Measurements from ENCODE around the gene EXOC6.
"Not testable (repeated sequence)": the region's sequence is repeated elsewhere in the genome, so short reads cannot be mapped to it uniquely, and the experiment has no call there.

Gene EXOC6

DNA sequence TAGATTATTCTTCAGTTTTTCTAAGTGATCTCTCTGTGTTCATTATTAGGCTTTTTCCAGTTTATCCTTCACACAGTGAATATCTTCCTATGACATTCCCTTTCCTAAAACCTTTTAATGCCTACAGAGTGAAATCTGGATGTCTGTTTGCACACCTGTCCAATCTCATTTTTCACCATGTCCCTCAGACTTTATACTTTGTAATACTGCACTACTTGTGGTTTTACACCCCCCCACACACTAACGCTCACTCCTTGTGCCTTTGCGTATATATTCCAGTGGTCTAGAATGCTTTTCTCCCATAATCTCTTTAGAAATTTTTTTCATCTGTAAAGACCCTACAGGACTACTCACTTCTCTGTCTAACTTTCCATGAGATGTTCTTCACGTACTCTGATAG lies 98.2 kb downstream of the EXOC6 start:
- DNase-seq: no peak

DNA sequence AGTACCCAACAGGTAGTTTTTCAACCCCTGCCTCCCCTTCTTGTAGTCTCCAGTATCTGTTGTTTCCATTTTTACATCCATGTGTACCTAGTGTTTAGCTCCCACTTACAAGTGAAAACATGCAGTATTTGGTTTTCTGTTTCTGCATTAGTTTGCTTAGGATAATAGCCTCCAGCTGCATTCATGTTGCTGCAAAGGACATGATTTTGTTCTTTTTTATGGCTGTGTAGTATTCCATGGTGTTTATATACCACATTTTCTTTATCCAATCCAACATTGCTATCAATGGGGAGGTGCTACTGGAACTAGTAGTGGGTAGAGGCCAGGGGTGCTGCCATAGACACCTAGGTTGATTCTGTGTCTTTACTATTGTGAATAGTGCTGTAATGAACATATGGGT lies 104.3 kb downstream of the EXOC6 start:
- not testable (repeated sequence) for DNase-seq

DNA sequence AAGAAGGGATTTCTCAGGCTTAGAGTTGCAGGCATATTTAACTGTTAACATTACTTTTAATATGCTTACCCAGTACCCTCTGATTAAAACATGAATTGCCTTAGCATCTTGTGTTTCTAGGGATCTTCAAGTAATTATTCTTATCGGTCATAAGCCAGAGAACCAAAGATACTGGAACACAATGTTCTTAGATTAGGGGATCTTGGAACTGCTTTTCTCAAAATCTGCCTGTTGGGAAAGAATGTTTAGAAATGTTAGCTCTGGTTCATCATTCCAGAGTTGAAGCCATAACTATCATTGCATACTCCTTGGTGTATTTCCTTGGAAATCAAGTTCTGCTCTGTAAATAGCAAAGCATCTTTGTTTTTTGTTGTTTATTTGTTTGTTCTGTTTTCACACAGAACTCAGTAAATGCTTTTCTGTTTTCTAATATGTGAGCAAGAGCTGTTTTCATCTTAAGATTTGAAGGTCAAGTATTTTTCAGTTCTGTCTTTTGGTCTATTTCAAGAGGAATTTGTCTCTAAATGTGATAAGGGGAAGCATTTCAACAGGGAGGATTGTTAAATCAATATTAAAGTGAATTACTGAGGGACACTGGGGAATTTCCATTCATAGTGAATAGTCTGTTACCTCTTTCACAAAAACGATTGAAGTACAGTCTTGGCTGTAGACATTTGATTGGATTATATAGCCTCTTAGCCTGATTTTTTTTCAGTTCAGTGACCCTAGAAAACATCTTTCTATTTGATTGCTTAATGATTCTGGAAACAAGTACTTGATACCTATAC lies 109.1 kb downstream of the EXOC6 start:
- no peak for DNase-seq

DNA sequence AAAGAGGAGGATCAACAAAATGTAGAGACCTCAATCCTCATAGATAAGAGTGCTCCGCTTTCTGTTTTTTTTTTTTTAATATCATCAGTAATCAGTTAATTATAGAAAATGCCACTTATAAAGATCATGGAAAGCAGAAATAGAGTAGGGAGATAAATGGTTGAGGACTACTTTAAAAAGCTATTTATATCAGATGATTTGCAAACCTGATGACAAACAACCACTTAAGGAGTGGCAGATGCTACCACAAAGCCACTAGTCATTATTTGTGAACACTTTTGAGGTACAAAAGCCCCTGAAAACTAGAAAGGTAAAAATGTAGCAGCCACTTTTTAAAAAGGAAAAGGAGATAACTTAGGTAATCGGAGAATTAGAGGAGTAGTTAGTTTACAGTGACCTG lies 113.3 kb downstream of the EXOC6 start:
- no peak for DNase-seq

DNA sequence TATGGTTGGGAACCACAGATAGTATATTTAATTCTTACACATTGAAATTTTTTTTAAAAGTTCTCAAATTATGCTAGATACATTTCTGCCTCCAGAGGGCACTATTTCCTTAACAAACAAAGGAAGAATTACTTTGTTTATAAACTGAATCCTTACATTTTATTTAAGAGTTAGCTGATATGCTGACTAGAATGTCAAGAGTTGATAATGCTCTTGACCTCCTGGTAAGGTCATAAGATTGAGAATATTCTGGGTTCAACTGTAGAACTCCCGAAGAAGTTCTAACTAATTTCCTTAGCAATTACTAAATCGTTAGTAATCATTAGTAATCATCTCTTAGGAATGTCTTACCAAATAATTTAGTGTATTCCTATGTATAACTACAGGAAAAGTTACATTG lies 117.0 kb downstream of the EXOC6 start:
- DNase-seq: peak; percentile 47

DNA sequence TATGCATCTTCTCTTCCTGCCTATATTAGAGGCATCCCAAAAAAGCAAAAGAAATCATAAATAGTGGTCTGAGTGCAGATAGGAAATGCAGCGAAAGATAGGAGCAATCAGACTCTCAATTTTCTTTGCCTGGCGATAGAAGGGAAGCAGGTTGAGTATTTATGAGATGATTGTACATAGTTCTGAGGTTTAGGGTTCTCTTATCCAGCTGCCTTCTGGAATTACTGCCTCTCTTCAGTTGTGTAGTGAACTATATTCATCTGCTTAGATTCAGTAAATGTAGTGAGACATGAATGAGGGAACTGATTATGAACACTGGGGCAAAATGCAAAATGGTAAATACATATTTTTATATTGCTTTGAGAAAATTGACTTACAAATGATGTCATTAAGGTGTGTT lies 119.3 kb downstream of the EXOC6 start:
- no peak for DNase-seq

DNA sequence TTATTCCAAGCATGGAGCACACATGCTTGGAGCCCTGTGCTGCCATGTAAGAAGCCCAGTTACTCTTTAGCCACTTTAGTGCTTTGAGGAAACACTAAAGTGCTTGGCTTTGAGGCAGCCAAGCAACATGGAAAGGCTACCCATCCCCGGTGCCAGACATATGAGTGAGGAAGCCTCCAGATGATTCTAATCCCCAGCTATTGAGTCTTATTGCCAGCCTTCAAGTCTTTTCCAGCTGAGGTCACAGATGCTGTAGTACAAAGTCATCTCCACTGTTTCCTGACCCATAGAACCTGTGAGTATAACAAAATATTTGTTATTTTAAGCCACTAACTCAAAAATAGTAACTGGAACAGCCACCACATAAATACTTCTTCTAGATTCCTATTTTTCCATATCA lies 120.8 kb downstream of the EXOC6 start:
- DNase-seq: peak; percentile 24

DNA sequence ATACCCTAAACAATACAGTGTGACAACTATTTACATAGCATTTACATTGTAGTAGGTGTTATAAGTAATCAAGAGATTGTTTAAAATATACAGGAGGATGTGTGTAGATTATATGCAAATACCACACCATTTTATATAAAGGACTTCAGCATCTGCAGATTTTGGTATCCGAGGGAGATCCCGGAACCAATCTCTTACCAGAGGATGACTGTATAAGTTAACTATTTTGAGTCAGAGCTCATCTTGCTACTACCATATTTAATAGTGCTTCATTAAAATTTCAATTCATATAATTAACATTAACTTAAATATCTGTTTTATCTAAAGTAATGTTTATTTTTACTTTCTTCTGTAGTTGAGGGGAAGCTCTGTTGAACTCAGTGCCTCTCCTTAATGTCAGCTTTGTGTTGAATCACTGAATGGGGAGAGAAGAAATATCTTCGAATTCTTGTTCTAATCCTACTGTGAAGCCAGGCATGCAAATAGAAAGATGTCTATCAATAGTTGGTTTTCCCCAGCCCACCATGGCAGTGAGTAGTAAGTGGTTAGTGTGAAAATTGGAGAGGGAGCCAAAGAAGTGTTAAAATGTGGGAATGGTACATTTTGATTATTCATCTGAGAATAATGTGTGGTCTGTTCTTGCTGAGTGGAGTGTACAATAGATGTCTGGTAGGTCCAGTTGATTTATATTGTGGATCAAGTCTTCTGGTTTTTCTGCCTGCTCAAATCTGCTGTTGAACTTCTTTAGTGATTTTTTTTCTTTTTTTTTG lies 122.2 kb downstream of the EXOC6 start:
- DNase-seq: peak; percentile 95

DNA sequence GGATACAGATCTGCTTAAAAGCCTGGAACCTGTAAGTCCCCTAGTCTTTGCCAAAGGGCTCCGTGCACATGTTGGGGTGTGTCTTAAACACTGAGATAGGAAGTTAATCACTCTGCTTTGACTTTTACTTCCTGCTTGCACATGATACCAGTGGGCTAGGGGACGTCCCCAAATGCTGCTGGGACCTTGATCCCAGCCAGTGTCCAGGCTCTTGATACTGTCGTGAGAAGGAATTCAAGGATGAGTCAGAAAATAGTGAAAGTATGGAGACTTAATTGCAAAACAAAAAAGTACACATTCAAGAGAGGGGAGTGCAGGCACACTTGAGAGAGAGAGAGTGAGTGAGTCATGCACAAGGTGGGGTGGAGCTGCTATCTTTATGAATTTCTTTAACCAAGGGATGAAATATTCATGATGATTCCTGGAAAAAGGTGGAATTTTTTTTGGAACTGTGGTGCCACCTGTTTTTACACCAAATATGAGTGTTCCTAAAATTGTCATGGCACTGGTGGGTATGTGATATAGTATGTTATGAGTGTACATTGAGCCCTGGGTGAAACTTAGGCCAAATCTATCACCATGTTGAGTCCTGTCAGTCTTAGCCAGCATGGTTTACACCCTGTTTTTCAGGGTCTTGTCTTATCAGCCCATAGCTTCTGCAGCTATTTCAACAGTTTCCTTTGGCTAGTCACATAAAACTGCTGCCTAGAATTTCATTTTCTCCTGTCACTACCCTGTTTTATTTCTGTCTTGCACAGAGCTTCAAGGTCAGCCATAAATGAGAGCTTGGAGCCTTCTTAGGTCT lies 123.9 kb downstream of the EXOC6 start:
- peak; percentile 76 for DNase-seq

DNA sequence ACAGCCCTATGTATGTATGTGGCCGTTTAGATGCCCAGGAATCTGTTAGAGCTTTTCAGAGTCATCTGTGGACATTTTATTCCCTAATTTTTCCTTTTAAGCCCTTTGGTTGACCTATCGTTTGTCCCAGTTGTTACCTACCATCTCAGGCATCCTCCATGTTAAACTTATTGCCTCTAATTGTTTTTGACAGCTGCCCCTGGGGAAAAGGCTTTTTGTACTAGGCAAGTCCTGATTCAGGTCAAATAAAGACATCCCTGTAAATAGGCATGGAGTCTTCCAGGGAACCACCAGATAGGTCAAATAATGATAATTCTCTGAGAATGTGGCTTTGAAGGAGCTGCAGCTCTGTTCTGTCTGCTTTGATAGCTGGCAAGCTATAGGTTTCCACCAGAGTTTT lies 124.6 kb downstream of the EXOC6 start:
- DNase-seq: no peak

DNA sequence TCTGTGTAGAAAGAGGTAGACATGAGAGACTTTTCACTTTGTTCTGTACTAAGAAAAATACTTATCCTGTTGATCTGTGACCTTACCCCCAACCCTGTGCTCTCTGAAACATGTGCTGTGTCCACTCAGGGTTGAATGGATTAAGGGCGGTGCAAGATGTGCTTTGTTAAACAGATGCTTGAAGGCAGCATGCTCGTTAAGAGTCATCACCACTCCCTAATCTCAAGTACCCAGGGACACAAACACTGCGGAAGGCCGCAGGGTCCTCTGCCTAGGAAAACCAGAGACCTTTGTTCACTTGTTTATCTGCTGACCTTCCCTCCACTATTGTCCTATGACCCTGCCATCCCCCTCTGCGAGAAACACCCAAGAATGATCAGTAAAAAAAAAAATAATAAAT lies 128.0 kb downstream of the EXOC6 start:
- DNase-seq: not testable (repeated sequence)

DNA sequence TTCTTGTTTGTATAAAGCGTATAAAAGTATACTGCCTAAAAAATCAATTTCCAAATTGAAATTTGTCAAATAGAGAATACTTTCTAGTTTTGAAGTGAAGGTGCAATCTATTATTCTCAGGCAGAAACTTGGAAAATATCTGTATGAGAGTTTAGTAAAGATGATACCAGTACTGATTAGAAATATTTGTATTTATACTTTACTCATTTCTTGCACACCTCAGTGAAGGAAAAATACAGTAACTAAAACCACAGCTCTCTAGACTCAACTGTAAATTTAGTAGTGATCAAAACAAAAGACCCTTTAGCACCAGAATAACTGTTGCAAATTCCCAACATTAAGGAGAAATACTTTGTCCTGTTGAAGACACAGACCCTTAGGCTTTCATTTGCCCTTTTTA lies 140.9 kb downstream of the EXOC6 start:
- DNase-seq: no peak

DNA sequence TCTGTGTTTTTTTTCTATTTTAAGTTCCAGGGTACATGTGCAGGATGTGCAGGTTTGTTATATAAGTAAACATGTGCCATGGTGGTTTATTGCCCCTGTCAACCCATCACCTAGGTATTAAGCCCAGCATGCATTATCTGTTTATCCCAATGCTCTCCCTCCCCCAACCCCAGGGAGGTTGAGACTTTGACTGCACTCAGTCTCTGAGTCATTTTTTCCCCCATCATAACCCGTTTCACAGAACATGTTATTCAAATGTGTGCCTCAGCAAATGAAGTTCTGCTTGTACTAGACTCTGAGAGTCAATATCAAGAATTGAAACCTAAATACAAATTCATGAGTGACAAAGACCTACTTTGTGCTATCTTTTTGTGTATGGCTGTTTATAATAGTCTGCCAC lies 142.3 kb downstream of the EXOC6 start:
- DNase-seq: no peak

DNA sequence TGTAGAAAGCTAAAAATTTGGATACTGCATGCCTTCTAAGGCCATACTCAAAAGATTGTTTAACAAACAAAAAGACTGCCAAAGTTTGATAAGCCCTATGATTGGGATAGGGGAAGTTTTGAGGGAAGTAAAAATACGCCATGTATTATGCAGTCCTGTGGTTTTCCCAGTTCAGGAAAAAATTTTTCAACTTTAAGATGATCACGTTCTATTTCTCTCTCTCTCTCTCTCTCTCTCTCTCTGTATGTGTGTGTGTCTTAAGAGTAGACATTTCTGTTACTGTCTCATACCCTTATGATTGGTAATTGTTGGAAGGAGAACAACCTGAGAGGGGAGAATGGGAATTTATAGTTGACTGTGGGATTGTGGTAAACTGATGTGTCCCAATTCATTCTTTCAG lies 143.2 kb downstream of the EXOC6 start:
- DNase-seq: no peak

DNA sequence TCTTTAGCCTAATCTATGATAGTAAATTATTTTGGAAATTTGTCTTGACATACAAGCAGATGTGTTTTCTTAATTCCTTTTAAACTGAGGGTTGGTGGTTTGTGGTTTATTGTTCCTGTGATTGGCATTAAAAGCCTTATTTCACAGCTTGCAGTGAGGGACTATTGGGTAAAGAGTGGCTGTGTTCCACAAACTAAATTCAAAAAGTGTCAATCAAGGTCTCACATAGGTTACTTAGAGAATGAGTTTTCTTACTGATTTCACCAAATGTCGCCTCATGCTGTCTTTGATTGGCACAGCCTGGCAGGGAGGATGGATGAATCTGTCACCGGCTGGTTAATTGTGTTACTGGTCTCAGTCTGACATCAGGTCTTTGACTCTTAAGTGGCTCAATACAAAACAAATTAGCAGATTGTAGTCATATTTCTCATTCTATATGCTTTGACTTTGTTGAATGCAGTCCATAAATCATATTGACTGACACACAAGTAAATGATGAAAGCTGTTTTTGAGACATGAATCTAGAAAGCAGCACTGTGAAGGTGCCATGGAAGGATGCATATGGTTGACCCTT lies 145.5 kb downstream of the EXOC6 start:
- no peak for DNase-seq

DNA sequence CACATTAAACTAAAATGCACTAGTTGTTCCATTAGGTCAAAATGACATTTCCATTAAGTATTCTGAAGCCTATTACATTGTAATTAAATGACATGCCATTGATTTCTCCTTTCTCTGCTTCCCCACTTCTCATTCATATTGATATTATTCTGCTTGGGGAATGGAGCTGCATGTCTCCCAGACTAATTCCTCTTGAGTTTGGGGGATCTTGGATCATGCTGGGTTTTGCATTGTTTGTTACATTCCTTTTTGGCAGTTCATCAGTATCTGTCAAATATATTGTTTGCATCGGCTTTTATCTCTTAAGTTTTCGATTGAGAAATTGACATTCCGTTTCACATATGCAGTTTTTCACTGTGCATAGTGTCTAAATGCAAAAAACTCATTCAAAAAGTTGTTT lies 147.2 kb downstream of the EXOC6 start:
- no peak for DNase-seq

DNA sequence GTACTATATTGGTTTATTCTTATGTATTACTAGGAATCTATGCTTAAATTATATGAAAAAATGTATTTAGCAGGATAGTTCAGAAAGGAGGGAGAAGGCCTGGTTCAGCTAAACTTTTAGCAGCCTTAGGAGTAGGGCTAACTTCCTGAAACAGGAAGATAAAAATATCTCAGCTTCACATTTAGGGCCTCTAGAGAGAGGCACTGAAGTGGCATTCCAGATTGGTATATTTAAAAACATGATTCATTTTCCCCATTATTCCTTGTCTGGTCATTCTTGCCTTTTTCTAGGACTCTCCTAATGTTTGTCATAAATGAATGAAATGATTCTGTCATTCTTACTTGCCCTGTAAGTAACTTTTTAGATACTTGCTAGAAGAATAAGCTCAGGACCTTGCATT lies 149.3 kb downstream of the EXOC6 start:
- no peak for DNase-seq

DNA sequence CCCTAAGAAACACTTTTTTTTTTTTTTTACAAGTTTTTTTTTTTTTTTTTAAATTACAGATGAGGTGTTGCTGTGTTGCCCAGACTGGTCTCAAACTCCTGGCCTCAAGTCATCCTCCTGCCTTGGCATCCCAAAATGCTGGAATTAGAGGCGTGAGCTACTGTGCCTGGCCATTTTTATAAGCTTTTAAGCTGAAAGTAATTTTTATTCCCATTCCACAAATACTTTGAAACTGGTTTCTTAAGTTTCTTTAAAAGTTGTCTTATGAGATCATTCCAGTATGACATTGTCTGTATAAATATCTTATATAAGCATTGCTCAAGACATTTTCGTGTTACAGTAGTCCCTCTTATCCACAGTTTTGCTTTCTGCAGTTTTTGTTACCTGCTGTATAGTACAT lies 150.9 kb downstream of the EXOC6 start:
- peak; percentile 5 for DNase-seq

DNA sequence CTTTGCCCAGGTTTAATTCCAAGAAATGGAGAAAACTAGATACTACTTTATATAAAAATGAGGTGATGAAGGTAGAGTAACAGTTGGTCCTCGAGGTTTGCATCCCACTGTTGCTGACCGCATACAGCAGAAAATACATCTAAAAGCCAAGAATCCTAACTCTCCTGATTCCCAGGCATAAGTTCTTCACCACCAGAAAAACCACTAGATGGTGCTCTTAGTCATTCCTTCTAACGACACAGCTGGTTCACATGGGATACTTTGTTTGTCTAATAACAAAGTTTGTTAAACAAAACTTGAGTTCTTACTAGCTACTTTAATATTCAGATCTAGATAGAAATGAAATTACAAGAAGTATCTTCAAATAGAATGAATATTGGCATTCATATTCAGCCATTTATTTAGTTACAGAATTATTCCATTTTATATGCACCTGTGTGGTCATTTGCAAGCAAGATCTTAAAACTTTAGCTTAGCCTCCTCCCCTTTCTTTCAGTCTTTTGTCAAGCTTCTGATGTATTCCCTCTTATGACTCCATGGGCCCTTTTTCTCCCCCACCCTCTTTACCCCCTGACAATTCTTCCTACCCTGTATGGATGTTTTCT lies 158.2 kb downstream of the EXOC6 start:
- DNase-seq: peak; percentile 52

DNA sequence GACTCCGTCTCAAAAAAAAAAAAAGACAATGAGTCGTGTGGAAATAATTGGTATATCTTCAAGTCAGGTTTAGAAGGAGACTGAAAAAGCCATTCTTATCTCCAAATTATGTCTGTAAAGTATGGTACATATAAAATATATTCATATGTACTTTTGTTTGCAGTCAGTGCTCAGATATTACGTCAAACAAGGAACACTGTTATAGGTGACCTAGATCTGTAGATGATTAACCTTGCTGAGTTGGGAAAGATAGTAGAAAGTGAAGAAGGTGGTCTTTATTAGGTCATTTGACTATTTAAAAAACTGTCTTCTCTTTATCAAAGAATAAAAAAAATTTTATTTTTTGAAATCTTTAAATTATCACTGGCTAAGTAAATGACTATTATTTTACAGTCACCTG lies 167.4 kb downstream of the EXOC6 start:
- DNase-seq: no peak

DNA sequence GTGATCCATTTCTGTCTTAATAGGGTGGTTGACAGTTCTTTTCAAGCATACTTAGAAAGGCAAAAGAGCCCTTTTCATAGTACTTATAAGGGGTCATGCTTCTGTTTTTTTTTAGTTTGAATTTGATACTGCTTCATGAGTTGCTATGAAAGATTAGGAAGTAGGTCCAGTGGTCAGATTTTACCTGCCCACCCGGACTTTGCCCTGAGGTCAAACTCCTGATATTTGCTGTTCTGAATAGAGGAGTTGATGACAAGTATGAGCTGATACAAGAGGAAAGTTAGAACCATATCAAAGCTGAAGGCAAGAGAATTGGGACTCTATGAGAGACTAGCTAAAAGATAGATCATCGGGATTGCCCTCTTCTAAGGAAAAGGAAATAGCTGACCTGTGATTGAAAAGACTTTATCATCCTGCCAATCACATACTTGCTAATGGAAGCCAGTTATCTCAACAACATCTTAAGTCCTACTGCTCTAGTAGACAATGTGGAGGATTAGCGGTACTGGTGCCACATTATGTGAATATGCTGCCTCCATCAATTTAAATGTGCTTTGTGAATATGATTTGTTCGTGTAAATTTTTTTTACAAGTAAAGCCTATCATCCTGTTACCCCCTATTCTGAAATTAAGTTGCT lies 174.8 kb downstream of the EXOC6 start:
- no peak for DNase-seq

DNA sequence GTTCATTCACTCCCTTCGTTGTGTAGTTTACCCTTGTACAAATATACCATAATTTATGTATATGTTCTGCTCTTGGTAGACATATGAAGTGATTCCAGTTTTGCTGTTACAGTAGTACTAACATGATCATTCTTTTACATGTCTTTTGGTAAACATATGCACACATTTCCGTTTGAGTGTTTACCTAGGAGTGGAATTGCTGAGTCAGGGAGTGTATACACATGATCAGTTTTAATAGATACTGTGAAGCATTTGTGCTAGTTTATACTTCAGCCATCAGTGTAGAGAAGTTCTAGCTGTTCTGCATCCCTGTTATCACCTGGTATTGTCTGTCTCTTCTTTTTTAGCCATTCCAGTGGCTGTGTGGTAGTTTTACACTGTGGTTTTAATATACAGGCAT lies 177.8 kb downstream of the EXOC6 start:
- DNase-seq: no peak

Data from fibroblast of skin of abdomen (primary cell).